UCSD-AML1 (cell line): ENCODE results near the gene RTL5.
A peak's percentile ranks its signal among the peaks of the same experiment; 100 is the strongest.

ENCODE experiments used
- DNase-seq: peaks from one replicate; lab custom pipeline; 2025; ENCODE audit not compliant: unreplicated experiment; lab: John Stamatoyannopoulos, UW

Gene RTL5

GRCh38 chrX:72110051-72110875 lies 21.5 kb downstream of the RTL5 start:
- DNase-seq = no peak

DNA sequence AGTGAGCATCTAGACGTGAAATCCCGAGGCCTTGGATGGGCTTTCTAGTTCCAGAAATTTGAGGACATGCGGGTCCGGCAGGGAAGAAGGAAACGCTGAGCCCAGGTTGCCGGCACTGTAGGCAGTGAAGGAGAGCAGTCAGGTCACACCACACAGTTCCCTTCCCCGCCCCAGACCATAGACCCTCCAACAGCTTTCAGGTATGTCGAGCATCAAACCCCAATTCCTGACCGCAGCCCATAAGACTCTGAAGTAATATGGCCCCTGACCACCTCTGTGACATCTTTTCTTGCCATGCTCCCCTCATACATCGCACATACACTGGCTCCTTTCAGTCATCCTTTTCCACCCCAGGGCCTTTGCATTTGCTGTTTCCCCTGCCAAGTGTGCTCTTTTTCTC lies 23.0 kb downstream of the RTL5 start:
- DNase-seq = no peak

- DNase-seq = no peak
Measured at GRCh38 chrX:72107841-72108595, 23.7 kb downstream of the RTL5 start.

GRCh38 chrX:72107320-72107719 lies 24.4 kb downstream of the RTL5 start:
- no peak for DNase-seq

- no peak for DNase-seq
Measured at GRCh38 chrX:72105436-72105835, 26.3 kb downstream of the RTL5 start.

DNA sequence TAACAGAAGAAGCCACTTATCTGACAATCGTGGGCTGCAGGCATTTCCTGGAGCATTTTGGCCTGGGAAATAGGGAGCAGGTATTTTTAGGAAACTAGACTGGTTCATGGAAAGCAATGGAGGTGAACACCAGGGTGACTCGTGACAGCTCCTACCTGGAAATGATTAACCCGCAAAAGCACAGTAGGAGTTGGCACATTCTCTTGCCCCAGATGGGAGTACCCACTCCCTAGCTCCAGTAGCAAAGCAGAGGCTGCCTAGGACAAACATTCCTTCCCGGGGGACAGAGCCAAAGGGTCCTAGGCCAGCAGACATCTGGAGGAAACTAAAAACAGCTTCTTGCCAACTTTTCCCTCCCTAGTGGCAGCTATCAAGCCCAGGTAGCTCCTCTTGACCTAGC lies 29.0 kb downstream of the RTL5 start:
- no peak for DNase-seq

- DNase-seq = no peak
Measured at GRCh38 chrX:72102126-72102525, 29.6 kb downstream of the RTL5 start.

- DNase-seq = no peak
Measured at GRCh38 chrX:72101597-72102037, 30.1 kb downstream of the RTL5 start.

DNA sequence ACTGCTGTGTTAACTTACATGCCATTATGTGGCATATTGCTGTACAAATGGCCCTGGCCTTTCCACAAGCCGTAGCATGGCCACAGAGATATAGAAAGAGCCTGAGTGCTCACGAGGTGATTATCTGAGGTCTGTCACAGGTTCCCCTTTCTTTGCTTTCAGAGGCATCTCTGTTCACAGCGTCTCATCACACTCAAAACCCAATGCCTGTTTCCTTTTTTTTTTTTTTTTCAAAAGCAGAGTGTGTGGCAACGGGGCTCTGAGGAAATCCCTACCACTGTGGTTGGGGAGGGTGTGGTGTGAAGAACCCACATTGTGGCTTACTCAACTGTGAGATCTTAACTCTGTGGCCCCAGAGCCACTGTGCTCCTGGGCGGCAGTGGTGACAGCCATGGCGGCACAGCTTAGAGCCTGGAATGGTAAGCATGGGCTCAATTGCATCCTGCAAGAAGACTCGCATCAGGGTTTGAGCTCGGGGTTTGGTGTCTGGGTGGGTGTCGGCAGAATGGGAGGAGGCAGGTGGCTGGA lies 30.8 kb downstream of the RTL5 start:
- peak; percentile 75 for DNase-seq

DNA sequence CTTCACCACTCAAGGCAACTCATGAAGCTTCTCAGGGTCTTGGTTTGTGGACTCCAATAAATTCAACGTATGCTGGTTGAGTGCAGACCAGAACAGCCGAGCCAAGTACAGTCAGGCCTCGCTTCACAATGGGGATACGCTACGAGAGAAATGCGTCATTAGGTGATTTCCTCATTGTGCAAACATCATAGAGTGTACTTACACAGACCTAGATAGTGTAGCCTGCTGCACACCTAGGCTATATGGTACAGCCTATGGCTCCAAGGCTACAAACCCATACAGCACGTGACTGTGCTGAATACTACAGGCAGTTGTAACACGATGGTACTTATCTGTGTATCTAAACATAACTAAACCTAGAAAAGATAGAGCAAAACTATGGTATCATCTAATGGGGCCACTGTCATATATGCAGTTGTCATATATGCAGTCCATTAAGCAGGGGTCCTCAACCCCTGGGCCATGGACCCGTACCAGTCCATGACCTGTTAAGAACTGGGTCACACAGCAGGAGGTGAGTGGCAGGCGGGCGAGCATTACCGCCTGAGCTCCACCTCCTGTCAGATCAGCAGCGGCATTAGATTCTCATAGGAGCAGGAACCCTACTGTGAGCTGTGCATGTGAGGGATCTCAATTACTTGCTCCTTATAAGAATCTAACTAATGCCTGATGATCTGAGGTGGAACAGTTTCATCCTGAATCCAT lies 31.5 kb downstream of the RTL5 start:
- DNase-seq = no peak

DNA sequence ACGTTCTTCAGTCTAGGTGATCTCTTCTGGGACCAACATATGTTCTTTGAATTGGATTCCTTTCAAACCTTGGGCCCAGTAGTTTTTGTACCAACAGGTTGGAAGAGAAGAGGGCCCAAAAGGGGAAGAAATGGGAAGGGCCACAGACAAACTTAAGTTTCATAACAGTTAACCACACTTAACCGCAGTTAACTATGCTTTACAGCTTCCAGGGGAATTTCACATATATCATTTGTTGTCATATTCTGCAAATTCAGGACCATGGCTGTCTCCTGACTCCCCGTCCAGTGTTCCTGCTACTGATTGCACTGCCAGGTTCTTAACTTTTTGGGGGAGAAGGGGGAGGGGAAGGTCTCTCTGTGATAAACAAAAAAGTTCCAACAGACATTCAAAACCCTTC lies 34.6 kb downstream of the RTL5 start:
- no peak for DNase-seq

- no peak for DNase-seq
Measured at GRCh38 chrX:72095370-72095769, 36.3 kb downstream of the RTL5 start.

GRCh38 chrX:72094894-72095293 lies 36.8 kb downstream of the RTL5 start:
- peak; percentile 28 for DNase-seq

DNA sequence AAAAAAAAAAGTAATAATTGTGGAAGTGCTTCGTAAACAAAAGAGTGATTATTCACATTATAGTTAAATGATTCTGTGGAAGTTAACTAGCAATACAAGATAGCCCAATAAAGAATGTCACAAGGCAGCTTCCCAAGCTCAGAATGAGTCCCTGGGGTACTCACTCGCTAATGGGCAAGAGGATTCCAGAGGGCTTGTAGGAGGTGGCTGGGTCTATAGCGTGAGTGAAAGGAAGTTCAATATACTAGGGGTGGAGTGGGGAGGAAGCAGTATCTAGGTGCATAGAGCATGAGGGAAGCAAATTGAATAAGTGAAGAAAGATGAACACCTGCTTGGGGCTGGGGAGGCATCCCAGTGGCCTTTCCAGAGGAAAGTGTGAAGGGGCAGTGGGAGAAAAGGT lies 42.5 kb downstream of the RTL5 start:
- DNase-seq = no peak

DNA sequence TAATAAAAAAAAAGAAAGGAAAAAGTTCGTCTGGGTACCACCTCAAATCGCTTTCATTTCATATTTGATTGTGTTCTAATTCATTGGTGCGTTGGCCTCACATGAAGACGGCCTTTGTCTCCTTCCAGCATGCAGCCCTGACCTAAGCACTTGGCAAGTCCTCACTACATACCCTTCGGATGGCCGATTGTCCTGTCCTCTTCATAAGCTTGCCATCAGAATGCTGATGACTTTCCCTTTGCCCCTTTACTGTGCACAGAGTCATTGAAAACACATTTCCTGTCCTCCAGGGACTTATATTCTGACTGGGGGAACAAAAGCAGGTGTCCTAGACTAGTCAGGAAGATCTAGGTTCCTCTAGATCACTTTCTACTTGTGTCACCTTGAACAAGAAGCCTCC lies 43.0 kb downstream of the RTL5 start:
- no peak for DNase-seq

DNA sequence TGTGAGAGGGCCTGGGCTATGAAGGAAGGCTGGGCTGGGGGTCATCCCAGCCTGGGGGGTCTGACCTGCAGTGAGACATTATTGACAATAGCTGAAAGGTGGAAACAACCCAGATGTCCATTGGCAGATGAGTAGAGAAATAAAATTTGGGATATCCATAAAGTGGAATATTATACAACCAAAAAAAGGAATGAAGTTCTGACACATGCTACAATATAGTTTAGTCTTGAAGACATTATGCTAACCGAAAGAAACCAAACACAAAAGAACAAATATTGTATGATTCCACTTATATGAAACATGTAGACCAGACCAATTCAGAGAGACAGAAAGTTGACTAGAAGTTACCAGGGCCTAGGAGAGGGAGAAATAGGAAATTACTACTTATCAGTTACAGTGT lies 44.7 kb downstream of the RTL5 start:
- no peak for DNase-seq

- DNase-seq = no peak
Measured at GRCh38 chrX:72084114-72084513, 47.6 kb downstream of the RTL5 start.

DNA sequence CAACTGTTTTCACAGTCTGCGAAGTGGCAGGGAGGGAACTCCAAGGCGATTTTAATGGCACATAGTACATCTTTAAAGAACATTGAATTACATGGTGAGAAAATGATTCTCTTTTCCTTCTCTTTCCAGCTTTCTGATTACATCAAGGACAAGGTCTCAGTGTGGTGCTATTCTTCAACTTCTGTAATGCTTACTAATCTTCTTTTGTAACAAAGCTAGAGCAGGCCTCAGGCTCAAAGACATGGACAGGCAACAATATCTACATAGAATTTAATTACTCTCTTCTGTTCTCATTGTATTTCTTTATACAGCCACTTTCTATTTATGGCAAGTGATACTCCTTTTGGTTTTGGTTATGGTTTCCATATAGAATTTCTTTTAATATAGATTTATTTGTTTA lies 48.4 kb downstream of the RTL5 start:
- no peak for DNase-seq

- DNase-seq = no peak
Measured at GRCh38 chrX:72081605-72082320, 50.0 kb downstream of the RTL5 start.

GRCh38 chrX:72080800-72081199 lies 50.9 kb downstream of the RTL5 start:
- peak; percentile 28 for DNase-seq

DNA sequence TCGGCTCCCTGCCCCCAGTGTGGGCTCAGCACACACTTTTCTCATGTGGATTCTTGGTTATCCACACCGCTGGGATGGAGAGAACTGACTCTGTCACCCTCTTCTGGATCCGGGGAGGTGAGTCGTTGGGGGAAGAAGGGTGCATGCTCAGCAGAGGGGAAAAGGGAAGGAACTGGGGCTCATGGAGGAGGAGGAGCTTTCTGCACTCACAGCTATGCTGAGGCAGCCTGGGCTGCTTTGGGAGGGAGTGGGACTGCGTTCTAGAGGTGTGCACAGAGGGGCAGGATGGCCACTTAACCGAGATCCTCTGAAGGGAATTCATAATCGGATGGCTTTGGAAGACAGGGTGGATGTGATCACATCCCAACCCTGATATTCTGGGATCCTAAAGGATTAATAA lies 51.6 kb downstream of the RTL5 start:
- DNase-seq = peak; percentile 47
